Activated T-helper 2 cell treated with anti-CD3 and anti-CD28 coated beads, Interferon-gamma antibody, Interleukin-2, Interleukin-4, amounts not matched to agents 10 μg/mL and 5 μg/mL and 100 μg/mL, durations not matched to agents 14 hours and 24 hours and 36 hours (primary cell): ENCODE data around the gene ABCD4. TPM values are rescaled to one million over a fixed set of nuclear protein-coding genes. Genes with fewer than 3 reads are reported as not detected.
"Not testable (repeated sequence)": the region's sequence is repeated elsewhere in the genome, so short reads cannot be mapped to it uniquely, and the experiment has no call there.

Source experiments
- DNase-seq: peaks from one replicate; pipeline ENCODE4 v3.0.0; 2021; ENCODE audit warnings: low spot score
- H3K27ac Mint-ChIP-seq: one replicate; pipeline ENCODE4 v1.8.0; 2021; ENCODE audit warnings: mixed read lengths
- H3K27me3 Mint-ChIP-seq: one replicate; pipeline ENCODE4 v1.8.0; 2021; ENCODE audit warnings: low read depth, mixed read lengths
- H3K36me3 Mint-ChIP-seq: one replicate; pipeline ENCODE4 v1.8.0; 2021; ENCODE audit warnings: low read depth, mixed read lengths
- H3K4me1 Mint-ChIP-seq: one replicate; pipeline ENCODE4 v1.8.0; 2021; ENCODE audit warnings: low read depth, mixed read lengths
- H3K4me3 Mint-ChIP-seq: one replicate; pipeline ENCODE4 v1.8.0; 2021; ENCODE audit warnings: low read depth, mild to moderate bottlenecking, moderate library complexity, mixed read lengths
- H3K9me3 Mint-ChIP-seq: one replicate; pipeline ENCODE4 v1.8.0; 2021; ENCODE audit warnings: mixed read lengths
- intact Hi-C: fragments of 100-400 bp; cut with micrococcal nuclease; formaldehyde crosslinking; loops from one replicate; pipeline ENCODE4 v1.15.1; 2023
- total RNA-seq: library from RNA; stranded (reverse); gene quantifications from 2 replicates; pipeline ENCODE4 v1.2.3, GENCODE V29; 2022

ABCD4 gene
- total RNA-seq, 1 donor from 2014 or later, result 46.2 TPM

- Mint-ChIP-seq H3K4me1 (no peaks in the 10 kb centered on the region), H3K9me3 (no peaks in the 10 kb centered on the region), H3K27me3 (no peaks in the 10 kb centered on the region), H3K27ac (no peak overlapping the region), H3K36me3 (peaks cover 22% of the 10 kb centered on the region), H3K4me3 (no peak overlapping the region)
- DNase-seq, result no peak
- intact Hi-C loops, result no loop called here
Observed at GRCh38 chr14:74293606-74294005, 9.1 kb downstream of the ABCD4 start.

- DNase-seq, result no peak
- no peaks in the 10 kb centered on the region for H3K4me1 Mint-ChIP-seq
- no peaks in the 10 kb centered on the region for H3K27me3 Mint-ChIP-seq
- no peaks in the 10 kb centered on the region for H3K9me3 Mint-ChIP-seq
- H3K36me3 Mint-ChIP-seq, result peaks cover 13% of the 10 kb centered on the region
- H3K4me3 Mint-ChIP-seq, result no peak overlapping the region
- intact Hi-C loops, result no loop called here
- H3K27ac Mint-ChIP-seq, result no peak overlapping the region
Observed at GRCh38 chr14:74292061-74292460, 10.7 kb downstream of the ABCD4 start.

- no peak for DNase-seq
- Mint-ChIP-seq H3K27me3 (no peaks in the 10 kb centered on the region), H3K36me3 (peaks cover 22% of the 10 kb centered on the region), H3K4me1 (no peaks in the 10 kb centered on the region), H3K9me3 (no peaks in the 10 kb centered on the region), H3K4me3 (no peak overlapping the region), H3K27ac (no peak overlapping the region)
- intact Hi-C loops, result no loop called here
Observed at GRCh38 chr14:74290415-74290814, 12.3 kb downstream of the ABCD4 start.

- no peaks in the 10 kb centered on the region for H3K9me3 Mint-ChIP-seq
- H3K27me3 Mint-ChIP-seq, result no peaks in the 10 kb centered on the region
Observed at GRCh38 chr14:74289801-74290200, 12.9 kb downstream of the ABCD4 start.

GRCh38 chr14:74286736-74287135 lies 16.0 kb downstream of the ABCD4 start:
- intact Hi-C loops, result no loop called here
- no peak overlapping the region for H3K4me3 Mint-ChIP-seq
- peaks cover 34% of the 10 kb centered on the region for H3K36me3 Mint-ChIP-seq
- no peak for DNase-seq
- H3K27me3 Mint-ChIP-seq, result no peaks in the 10 kb centered on the region
- H3K9me3 Mint-ChIP-seq, result no peaks in the 10 kb centered on the region
- no peak overlapping the region for H3K27ac Mint-ChIP-seq
- H3K4me1 Mint-ChIP-seq, result no peaks in the 10 kb centered on the region

More at GRCh38 chr14:74289801-74290200, 12.9 kb downstream of the ABCD4 start:
- no peak overlapping the region for H3K4me3 Mint-ChIP-seq
- peaks cover 22% of the 10 kb centered on the region for H3K36me3 Mint-ChIP-seq
- H3K4me1 Mint-ChIP-seq, result no peaks in the 10 kb centered on the region
- intact Hi-C loops, result no loop called here
- no peak for DNase-seq
- H3K27ac Mint-ChIP-seq, result no peak overlapping the region

- no peaks in the 10 kb centered on the region for H3K4me1 Mint-ChIP-seq
- H3K36me3 Mint-ChIP-seq, result peaks cover 19% of the 10 kb centered on the region
- H3K27ac Mint-ChIP-seq, result no peak overlapping the region
- no peak overlapping the region for H3K4me3 Mint-ChIP-seq
- no peak for DNase-seq
- intact Hi-C loops, result no loop called here
- H3K27me3 Mint-ChIP-seq, result no peaks in the 10 kb centered on the region
- H3K9me3 Mint-ChIP-seq, result peaks cover 10% of the 10 kb centered on the region
Observed at GRCh38 chr14:74281069-74281468, 21.7 kb downstream of the ABCD4 start.

- no peak for DNase-seq
- intact Hi-C loops, result no loop called here
- Mint-ChIP-seq H3K36me3 (peaks cover 10% of the 10 kb centered on the region), H3K4me1 (no peaks in the 10 kb centered on the region), H3K4me3 (no peak overlapping the region), H3K27me3 (no peaks in the 10 kb centered on the region), H3K9me3 (peaks cover 10% of the 10 kb centered on the region), H3K27ac (no peak overlapping the region)
Observed at GRCh38 chr14:74278080-74278479, 24.7 kb downstream of the ABCD4 start.

GRCh38 chr14:74275241-74275841 lies 27.4 kb downstream of the ABCD4 start:
- DNase-seq, result no peak
- peaks cover 7% of the 10 kb centered on the region for H3K9me3 Mint-ChIP-seq
- H3K36me3 Mint-ChIP-seq, result no peaks in the 10 kb centered on the region
- no peak overlapping the region for H3K27ac Mint-ChIP-seq
- H3K4me1 Mint-ChIP-seq, result no peaks in the 10 kb centered on the region
- peaks cover 5% of the 10 kb centered on the region for H3K27me3 Mint-ChIP-seq
- intact Hi-C loops, result no loop called here
- no peak overlapping the region for H3K4me3 Mint-ChIP-seq

GRCh38 chr14:74271365-74271764 lies 31.4 kb downstream of the ABCD4 start:
- Mint-ChIP-seq H3K27ac (no peak overlapping the region), H3K4me3 (no peak overlapping the region), H3K36me3 (no peaks in the 10 kb centered on the region), H3K27me3 (peaks cover 5% of the 10 kb centered on the region), H3K9me3 (no peaks in the 10 kb centered on the region), H3K4me1 (no peaks in the 10 kb centered on the region)
- DNase-seq, result no peak
- intact Hi-C loops, result no loop called here

GRCh38 chr14:74270382-74271177 lies 32.2 kb downstream of the ABCD4 start:
- H3K4me1 Mint-ChIP-seq, H3K4me3 Mint-ChIP-seq, intact Hi-C loops, H3K27me3 Mint-ChIP-seq, H3K27ac Mint-ChIP-seq, DNase-seq, H3K36me3 Mint-ChIP-seq, H3K9me3 Mint-ChIP-seq: not testable (repeated sequence)

GRCh38 chr14:74267588-74267987 lies 35.1 kb downstream of the ABCD4 start:
- no peak overlapping the region for H3K27ac Mint-ChIP-seq
- no peak for DNase-seq
- intact Hi-C loops, result no loop called here
- H3K9me3 Mint-ChIP-seq, result no peaks in the 10 kb centered on the region
- no peak overlapping the region for H3K4me3 Mint-ChIP-seq
- H3K36me3 Mint-ChIP-seq, result no peaks in the 10 kb centered on the region
- no peaks in the 10 kb centered on the region for H3K4me1 Mint-ChIP-seq
- peaks cover 8% of the 10 kb centered on the region for H3K27me3 Mint-ChIP-seq

GRCh38 chr14:74265301-74265965 lies 37.3 kb downstream of the ABCD4 start:
- H3K9me3 Mint-ChIP-seq, result no peaks in the 10 kb centered on the region
- no peak overlapping the region for H3K27ac Mint-ChIP-seq
- H3K4me3 Mint-ChIP-seq, result no peak overlapping the region
- H3K4me1 Mint-ChIP-seq, result no peaks in the 10 kb centered on the region
- intact Hi-C loops, result no loop called here
- peaks cover 4% of the 10 kb centered on the region for H3K27me3 Mint-ChIP-seq
- DNase-seq, result no peak
- no peaks in the 10 kb centered on the region for H3K36me3 Mint-ChIP-seq

GRCh38 chr14:74263921-74264320 lies 38.8 kb downstream of the ABCD4 start:
- intact Hi-C loops, result no loop called here
- Mint-ChIP-seq H3K27me3 (peaks cover 10% of the 10 kb centered on the region), H3K36me3 (no peaks in the 10 kb centered on the region)

More at GRCh38 chr14:74263921-74264320, 38.8 kb downstream of the ABCD4 start:
- Mint-ChIP-seq H3K4me1 (no peaks in the 10 kb centered on the region), H3K4me3 (no peak overlapping the region), H3K27ac (no peak overlapping the region), H3K9me3 (no peaks in the 10 kb centered on the region)
- DNase-seq, result no peak
